Measurements from ENCODE around the gene VSTM4. TPM values are rescaled to one million over a fixed set of nuclear protein-coding genes. Genes with fewer than 3 reads are reported as not detected.

The VSTM4 gene
- total and polyA plus RNA-seq, 2 donors (not counting 1 experiment from before 2014, with no cell fraction given) = not detected

- POLR2A ChIA-PET = no interaction called here
- DNase-seq (no peak), ATAC-seq (ENCODE audit: low read depth) (no peak)
- Histone ChIP-seq H3K9me3 (ENCODE audit: control extremely low read depth in 1 of 3, control insufficient read depth in 2 of 3, insufficient read depth in 1 of 3, low read length in 2 of 3) (no peaks in the 10 kb centered on the region), H2AFZ (ENCODE audit: insufficient read depth, low read depth, low read length, poor library complexity, severe bottlenecking) (no peak overlapping the region), H3K9ac (ENCODE audit: low read length) (no peak overlapping the region), H3K4me3 (ENCODE audit: control extremely low read depth in 1 of 5, extremely low read depth in 1 of 5, insufficient read depth in 1 of 5, low read depth in 2 of 5, low read length in 4 of 5) (no peak overlapping the region), H3K36me3 (replicated peaks in 1 of 2; ENCODE audit: control extremely low read depth in 1 of 2, control insufficient read depth in 1 of 2, extremely low read depth in 1 of 2, insufficient read depth in 2 of 2, low read length in 1 of 2) (no peaks in the 10 kb centered on the region), H3K27me3 (replicated peaks in 1 of 4; ENCODE audit: control extremely low read depth in 1 of 4, control insufficient read depth in 3 of 4, insufficient read depth in 4 of 4, low read length in 3 of 4) (peaks cover 0 to 2% (median 0%) of the 10 kb centered on the region in 4 experiments), H3K79me2 (ENCODE audit: control insufficient read depth, insufficient read depth, low read length) (no peaks in the 10 kb centered on the region), H3K27ac (ENCODE audit: low read length in 2 of 2) (no peak overlapping the region), H4K20me1 (ENCODE audit: control insufficient read depth, insufficient read depth, low read length, poor library complexity, severe bottlenecking) (no peaks in the 10 kb centered on the region), H3K4me1 (ENCODE audit: control insufficient read depth in 2 of 2, insufficient read depth in 2 of 2, low read length in 2 of 2) (no peaks in the 10 kb centered on the region), H3K4me2 (replicated peaks; ENCODE audit: low read depth, low read length, poor library complexity, severe bottlenecking) (no peak overlapping the region)
- no peaks in the 10 kb centered on the region for H3K9me3 Mint-ChIP-seq (ENCODE audit: insufficient read depth)
- intact Hi-C loops (cut with micrococcal nuclease) = no loop called here
- H3K4me3 Mint-ChIP-seq = no peak overlapping the region
- peaks cover 3% of the 10 kb centered on the region for H3K27me3 Mint-ChIP-seq
- H3K4me1 Mint-ChIP-seq = no peaks in the 10 kb centered on the region
- TF ChIP-seq EZH2 (IDR thresholded peaks at IDR 0.05; ENCODE audit: borderline replicate concordance, insufficient read depth, low read depth, low read length, poor library complexity, severe bottlenecking) (no peak), CTCF (IDR thresholded peaks at IDR 0.05) (no peak)
- CTCF ChIA-PET = no interaction called here
- no peak overlapping the region for H3K27ac Mint-ChIP-seq
- WGBS (ENCODE audit: insufficient coverage) = 77% methylated on average over 3 of the region's 3 CpGs
These were observed 119.0 kb downstream of the VSTM4 start for GRCh38 chr10:48996329-48996728.

GRCh38 chr10:48993627-48994026 is 121.7 kb downstream of the VSTM4 start:
- Histone ChIP-seq H3K79me2 (ENCODE audit: control insufficient read depth, insufficient read depth, low read length) (no peaks in the 10 kb centered on the region), H3K36me3 (replicated peaks in 1 of 2; ENCODE audit: control extremely low read depth in 1 of 2, control insufficient read depth in 1 of 2, extremely low read depth in 1 of 2, insufficient read depth in 2 of 2, low read length in 1 of 2) (no peaks in the 10 kb centered on the region), H3K27ac (ENCODE audit: low read length in 2 of 2) (no peak overlapping the region), H3K9me3 (ENCODE audit: control extremely low read depth in 1 of 3, control insufficient read depth in 2 of 3, insufficient read depth in 1 of 3, low read length in 2 of 3) (no peaks in the 10 kb centered on the region), H3K9ac (ENCODE audit: low read length) (no peak overlapping the region), H3K4me1 (ENCODE audit: control insufficient read depth in 2 of 2, insufficient read depth in 2 of 2, low read length in 2 of 2) (no peaks in the 10 kb centered on the region), H3K27me3 (replicated peaks in 1 of 4; ENCODE audit: control extremely low read depth in 1 of 4, control insufficient read depth in 3 of 4, insufficient read depth in 4 of 4, low read length in 3 of 4) (peaks cover 0 to 2% (median 0%) of the 10 kb centered on the region in 4 experiments), H4K20me1 (ENCODE audit: control insufficient read depth, insufficient read depth, low read length, poor library complexity, severe bottlenecking) (no peaks in the 10 kb centered on the region), H3K4me2 (replicated peaks; ENCODE audit: low read depth, low read length, poor library complexity, severe bottlenecking) (no peak overlapping the region), H3K4me3 (ENCODE audit: control extremely low read depth in 1 of 5, extremely low read depth in 1 of 5, insufficient read depth in 1 of 5, low read depth in 2 of 5, low read length in 4 of 5) (no peak overlapping the region), H2AFZ (ENCODE audit: insufficient read depth, low read depth, low read length, poor library complexity, severe bottlenecking) (no peak overlapping the region)
- no peak overlapping the region for H3K4me3 Mint-ChIP-seq
- H3K27me3 Mint-ChIP-seq = no peaks in the 10 kb centered on the region
- ChIA-PET POLR2A (no interaction called here), CTCF (no interaction called here)
- no peaks in the 10 kb centered on the region for H3K9me3 Mint-ChIP-seq (ENCODE audit: insufficient read depth)
- TF ChIP-seq EZH2 (IDR thresholded peaks at IDR 0.05; ENCODE audit: borderline replicate concordance, insufficient read depth, low read depth, low read length, poor library complexity, severe bottlenecking) (no peak), CTCF (IDR thresholded peaks at IDR 0.05) (no peak)
- intact Hi-C loops (cut with micrococcal nuclease) = no loop called here
- ATAC-seq (ENCODE audit: low read depth) = no peak
- H3K4me1 Mint-ChIP-seq = no peaks in the 10 kb centered on the region
- DNase-seq = no peak
- WGBS (ENCODE audit: insufficient coverage) = 97% methylated on average over 5 of the region's 5 CpGs
- no peak overlapping the region for H3K27ac Mint-ChIP-seq

Measured in B cell (primary cell).